Naive thymus-derived CD4-positive, alpha-beta T cell (primary cell): ENCODE data around the gene TUNAR. TPM values are rescaled to one million over a fixed set of nuclear protein-coding genes. Genes with fewer than 3 reads are reported as not detected.

Source experiments
- ATAC-seq: fragments of 150-1000 bp; cut with Tn5 transposase; 2 replicates; pipeline ENCODE4 v1.10.0; 2021; ENCODE audit warnings: mild to moderate bottlenecking, moderate library complexity
- CTCF ChIA-PET: fragments of 350-600 bp; sonication (Branson Sonifier 250); formaldehyde crosslinking; loops from one replicate; lab custom pipeline; 2021; ENCODE audit warnings: antibody characterized with exemption; lab: Charles Lee
- POLR2A ChIA-PET: fragments of 350-600 bp; sonication (Branson Sonifier 250); formaldehyde crosslinking; loops from one replicate; lab custom pipeline; 2021; ENCODE audit warnings: antibody characterized with exemption, inconsistent platforms; lab: Charles Lee
- DNase-seq, 9 donors: peaks; one replicate each; pipeline versions ENCODE4 v3.0.0 to v3.0.0-alpha.2; 2020 to 2022; ENCODE audit warnings: mixed read lengths in 1 of 9
- H3K27ac ChIP-seq: one replicate; pipeline ENCODE4 v1.7.0; 2013; ENCODE audit warnings: mild to moderate bottlenecking, low read depth, low read length, moderate library complexity
- H3K27me3 ChIP-seq, 2 donors: one replicate each; pipeline ENCODE4 v1.7.0; 2013; ENCODE audit warnings: low read length in 2 of 2, mild to moderate bottlenecking in 2 of 2, moderate library complexity in 2 of 2; ENCODE audit not compliant: control insufficient read depth in 2 of 2, insufficient read depth in 2 of 2
- H3K36me3 ChIP-seq, 3 experiments: 1 replicate in 2 of 3; 2 replicates in 1 of 3; pipeline ENCODE4 v1.7.0; 2013; ENCODE audit warnings: low read length in 3 of 3, mild to moderate bottlenecking in 3 of 3, moderate library complexity in 1 of 3; ENCODE audit not compliant: insufficient read depth in 3 of 3, control insufficient read depth in 2 of 3
- H3K4me1 ChIP-seq, 2 donors: one replicate each; pipeline ENCODE4 v1.7.0; 2013; ENCODE audit warnings: low read length in 2 of 2, mild to moderate bottlenecking in 2 of 2, moderate library complexity in 1 of 2; ENCODE audit not compliant: control insufficient read depth in 2 of 2, insufficient read depth in 2 of 2
- H3K4me3 ChIP-seq: 2 replicates; pipeline ENCODE4 v1.7.0; 2013; ENCODE audit warnings: mild to moderate bottlenecking, low read length
- H3K9me3 ChIP-seq, 3 experiments: 1 replicate in 2 of 3; 2 replicates in 1 of 3; pipeline ENCODE4 v1.7.0; 2013; ENCODE audit warnings: low read length in 3 of 3; ENCODE audit not compliant: control insufficient read depth in 2 of 3
- H3K27ac Mint-ChIP-seq, 9 donors: one replicate each; pipeline ENCODE4 v1.8.0; 2020 to 2022; ENCODE audit warnings: mixed read lengths in 9 of 9, mild to moderate bottlenecking in 8 of 9, moderate library complexity in 5 of 9, inconsistent platforms in 2 of 9
- H3K27me3 Mint-ChIP-seq, 5 donors: one replicate each; pipeline ENCODE4 v1.8.0; 2021 to 2022; ENCODE audit warnings: mixed read lengths in 5 of 5, mild to moderate bottlenecking in 1 of 5
- H3K36me3 Mint-ChIP-seq, 5 donors: one replicate each; pipeline ENCODE4 v1.8.0; 2020 to 2022; ENCODE audit warnings: mixed read lengths in 5 of 5, mild to moderate bottlenecking in 3 of 5, inconsistent platforms in 1 of 5
- H3K4me1 Mint-ChIP-seq, 7 donors: one replicate each; pipeline ENCODE4 v1.8.0; 2020 to 2022; ENCODE audit warnings: mixed read lengths in 7 of 7, mild to moderate bottlenecking in 3 of 7, inconsistent platforms in 1 of 7
- H3K4me3 Mint-ChIP-seq, 10 donors: one replicate each; pipeline ENCODE4 v1.8.0; 2020 to 2022; ENCODE audit warnings: mild to moderate bottlenecking in 10 of 10, mixed read lengths in 10 of 10, moderate library complexity in 6 of 10, inconsistent platforms in 2 of 10
- H3K9me3 Mint-ChIP-seq, 11 donors: one replicate each; pipeline ENCODE4 v1.8.0; 2020 to 2022; ENCODE audit warnings: mixed read lengths in 11 of 11, mild to moderate bottlenecking in 4 of 11, inconsistent platforms in 1 of 11, moderate library complexity in 1 of 11
- intact Hi-C, 2 donors: fragments of 100-400 bp; cut with micrococcal nuclease; formaldehyde crosslinking; loops; one replicate each; pipeline ENCODE4 v1.15.1; 2023
- polyA plus RNA-seq, 2 donors: library from polyadenylated mRNA; unstranded; fragments of 300-500 nt; fragmentation: Illumina TruSeq; gene quantifications; one replicate each; pipeline ENCODE4 v1.2.3, GENCODE V29; 2021
- total RNA-seq, 6 experiments: library from RNA in 5 of 6; stranded (reverse) in 5 of 6; gene quantifications; 1 replicate in 5 of 6; 2 replicates in 1 of 6; pipeline ENCODE4 v1.2.3 and lab custom pipeline; 2021 to 2026

TUNAR gene
- total and polyA plus RNA-seq, 7 experiments from 2014 or later, result not detected

DNA sequence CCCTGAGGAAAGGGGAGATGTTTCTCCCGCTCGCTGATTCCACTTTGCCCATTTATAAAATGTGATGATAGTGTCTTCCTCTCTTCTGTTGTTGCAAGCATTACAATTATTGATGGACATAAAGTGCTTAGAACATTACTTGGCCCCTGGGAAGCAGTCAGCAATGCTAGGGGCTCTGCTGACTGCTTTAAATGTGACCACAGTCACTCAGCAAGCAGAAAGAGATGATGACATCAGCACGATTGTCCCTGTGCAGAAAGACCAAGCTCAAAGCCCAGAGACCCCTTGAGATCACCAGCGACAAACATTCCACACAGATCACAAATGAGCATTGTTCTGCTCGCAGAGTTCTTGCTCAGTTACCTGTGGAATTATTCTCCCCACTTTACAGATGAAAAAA is 26.5 kb downstream of the TUNAR start:
- H3K27me3 Mint-ChIP-seq, result peaks cover 13 to 45% (median 34%) of the 10 kb centered on the region in 5 donors
- H3K9me3 ChIP-seq, result no peaks in the 10 kb centered on the region
- H3K36me3 ChIP-seq, result no peaks in the 10 kb centered on the region
- no peaks in the 10 kb centered on the region for H3K27me3 ChIP-seq
- ChIA-PET CTCF (no interaction called here), POLR2A (no interaction called here)
- H3K4me3 ChIP-seq, result no peak overlapping the region
- peaks cover 0 to 7% (median 0%) of the 10 kb centered on the region in 11 donors for H3K9me3 Mint-ChIP-seq
- no peak overlapping the region for H3K4me3 Mint-ChIP-seq
- no peaks in the 10 kb centered on the region for H3K4me1 ChIP-seq
- no peak for DNase-seq
- no peaks in the 10 kb centered on the region for H3K4me1 Mint-ChIP-seq
- H3K36me3 Mint-ChIP-seq, result no peaks in the 10 kb centered on the region
- no peak for ATAC-seq
- no peak overlapping the region for H3K27ac Mint-ChIP-seq
- H3K27ac ChIP-seq, result no peak overlapping the region
- intact Hi-C loops, result no loop called here

DNA sequence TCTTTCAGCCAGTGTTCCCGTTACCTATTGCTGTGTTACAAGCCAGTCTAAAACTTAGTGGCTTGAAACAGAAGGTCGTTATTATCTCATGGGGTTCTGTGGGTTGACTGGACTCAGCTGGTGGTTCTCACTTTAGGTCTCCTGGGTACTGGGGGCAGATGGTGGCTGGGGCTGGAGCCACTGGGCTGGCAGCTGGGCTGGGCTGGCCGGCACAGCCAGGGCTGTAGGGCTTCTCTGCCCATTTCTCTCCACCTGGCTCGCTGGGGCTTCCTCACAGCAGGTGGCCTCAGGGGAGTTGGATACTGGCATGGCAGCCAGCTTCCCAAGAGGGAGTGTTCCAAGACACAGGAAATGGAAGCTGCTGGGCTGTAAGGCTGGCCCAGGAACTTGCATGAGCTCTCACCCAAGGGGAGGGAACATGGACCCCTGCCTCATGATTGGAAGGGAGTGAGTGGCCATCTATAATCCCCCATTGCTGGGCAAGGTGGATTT is 27.0 kb downstream of the TUNAR start:
- CTCF ChIA-PET, result no interaction called here
- H3K4me3 ChIP-seq, result no peak overlapping the region
- H3K27ac Mint-ChIP-seq, result no peak overlapping the region
- H3K27me3 ChIP-seq, result no peaks in the 10 kb centered on the region
- peaks cover 13 to 40% (median 32%) of the 10 kb centered on the region in 5 donors for H3K27me3 Mint-ChIP-seq
- H3K36me3 Mint-ChIP-seq, result no peaks in the 10 kb centered on the region
- H3K27ac ChIP-seq, result no peak overlapping the region
- DNase-seq, result no peak
- no peaks in the 10 kb centered on the region for H3K36me3 ChIP-seq
- H3K9me3 ChIP-seq, result no peaks in the 10 kb centered on the region
- POLR2A ChIA-PET, result no interaction called here
- H3K4me1 Mint-ChIP-seq, result no peaks in the 10 kb centered on the region
- intact Hi-C loops, result no loop called here
- peaks cover 0 to 7% (median 0%) of the 10 kb centered on the region in 11 donors for H3K9me3 Mint-ChIP-seq
- H3K4me3 Mint-ChIP-seq, result no peak overlapping the region
- ATAC-seq, result no peak
- H3K4me1 ChIP-seq, result no peaks in the 10 kb centered on the region

DNA sequence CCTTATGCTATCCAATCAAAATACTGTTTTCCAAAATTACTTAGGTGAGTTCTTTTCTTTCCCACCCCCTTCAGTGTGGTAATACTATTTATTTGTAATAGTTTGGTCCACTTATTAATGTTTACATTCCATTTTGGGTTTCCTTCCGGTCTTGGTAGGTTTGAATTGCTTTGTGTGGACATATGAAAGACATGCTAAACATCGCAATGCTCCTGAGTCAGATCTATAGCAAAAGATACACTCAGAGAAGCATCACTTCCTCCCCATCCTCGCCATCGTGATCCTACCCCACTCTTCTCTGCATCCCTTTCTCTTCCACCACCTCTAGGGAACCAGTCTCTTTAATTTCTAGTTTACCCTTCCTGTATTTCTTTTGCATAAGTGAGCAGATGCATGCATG is 30.0 kb downstream of the TUNAR start:
- no peak overlapping the region for H3K4me3 ChIP-seq
- H3K4me1 ChIP-seq, result no peaks in the 10 kb centered on the region
- ChIA-PET POLR2A (no interaction called here), CTCF (no interaction called here)
- H3K27me3 ChIP-seq, result no peaks in the 10 kb centered on the region
- Mint-ChIP-seq H3K27me3 (peaks cover 4 to 33% (median 27%) of the 10 kb centered on the region in 5 donors), H3K36me3 (no peaks in the 10 kb centered on the region), H3K27ac (no peak overlapping the region), H3K4me1 (no peaks in the 10 kb centered on the region), H3K4me3 (no peak overlapping the region), H3K9me3 (peaks cover 0 to 6% (median 0%) of the 10 kb centered on the region in 11 donors)
- no peaks in the 10 kb centered on the region for H3K9me3 ChIP-seq
- intact Hi-C loops, result no loop called here
- H3K27ac ChIP-seq, result no peak overlapping the region
- no peaks in the 10 kb centered on the region for H3K36me3 ChIP-seq
- DNase-seq (no peak), ATAC-seq (no peak)

DNA sequence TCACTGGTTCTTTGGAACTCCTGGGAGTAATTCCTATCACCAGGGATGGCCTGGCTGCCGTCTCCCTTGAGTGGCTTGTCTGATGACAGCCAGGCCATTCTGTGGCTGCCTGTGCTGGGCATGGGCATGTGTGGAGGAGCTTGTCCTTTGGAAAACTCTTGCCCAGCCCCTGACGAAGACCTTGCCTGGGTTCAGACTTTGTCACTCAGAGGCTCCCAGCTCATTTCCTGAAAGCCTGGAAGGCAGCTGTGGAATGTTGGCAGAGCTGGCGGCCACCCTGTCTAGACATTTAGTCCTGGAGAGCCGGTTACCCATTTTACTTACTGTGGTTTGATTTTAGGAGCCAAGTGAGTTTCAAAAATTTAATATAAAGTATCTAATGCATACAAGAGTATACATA is 34.0 kb downstream of the TUNAR start:
- ChIA-PET POLR2A (no interaction called here), CTCF (no interaction called here)
- Mint-ChIP-seq H3K4me1 (no peaks in the 10 kb centered on the region), H3K4me3 (no peak overlapping the region), H3K9me3 (peaks cover 0 to 3% (median 0%) of the 10 kb centered on the region in 11 donors), H3K27me3 (peaks cover 0 to 33% (median 17%) of the 10 kb centered on the region in 5 donors), H3K27ac (no peak overlapping the region), H3K36me3 (no peaks in the 10 kb centered on the region)
- H3K4me1 ChIP-seq, result no peaks in the 10 kb centered on the region
- intact Hi-C loops, result no loop called here
- H3K9me3 ChIP-seq, result no peaks in the 10 kb centered on the region
- no peaks in the 10 kb centered on the region for H3K27me3 ChIP-seq
- no peak for ATAC-seq
- no peak overlapping the region for H3K27ac ChIP-seq
- no peak overlapping the region for H3K4me3 ChIP-seq
- no peaks in the 10 kb centered on the region for H3K36me3 ChIP-seq
- no peak for DNase-seq

DNA sequence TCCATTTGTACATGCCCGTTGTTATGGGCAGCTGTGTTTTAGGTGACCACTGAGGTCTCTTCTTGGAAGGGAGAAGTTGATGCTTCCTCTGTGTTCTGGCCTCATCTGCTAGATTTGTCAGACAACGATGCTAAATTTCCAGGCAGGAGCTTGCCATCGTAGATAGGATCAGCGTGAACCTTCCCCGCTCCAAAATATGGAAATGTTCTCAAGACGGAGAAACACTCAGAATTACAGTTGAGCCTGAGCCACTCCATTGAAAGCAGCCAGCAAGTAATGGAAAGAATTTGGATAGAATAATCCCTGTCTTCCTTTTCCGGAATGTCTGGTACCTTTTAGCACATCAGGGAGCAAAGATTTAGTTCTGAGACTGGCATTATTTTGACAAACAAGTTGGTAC is 34.8 kb downstream of the TUNAR start:
- Mint-ChIP-seq H3K36me3 (no peaks in the 10 kb centered on the region), H3K9me3 (peaks cover 0 to 3% (median 0%) of the 10 kb centered on the region in 11 donors), H3K27me3 (peaks cover 0 to 36% (median 20%) of the 10 kb centered on the region in 5 donors), H3K4me1 (no peaks in the 10 kb centered on the region), H3K27ac (no peak overlapping the region), H3K4me3 (no peak overlapping the region)
- Histone ChIP-seq H3K27me3 (no peaks in the 10 kb centered on the region), H3K27ac (no peak overlapping the region), H3K4me3 (no peak overlapping the region), H3K36me3 (no peaks in the 10 kb centered on the region), H3K4me1 (no peaks in the 10 kb centered on the region), H3K9me3 (no peaks in the 10 kb centered on the region)
- ATAC-seq, result no peak
- no peak for DNase-seq
- CTCF ChIA-PET, result no interaction called here
- POLR2A ChIA-PET, result no interaction called here
- intact Hi-C loops, result no loop called here

DNA sequence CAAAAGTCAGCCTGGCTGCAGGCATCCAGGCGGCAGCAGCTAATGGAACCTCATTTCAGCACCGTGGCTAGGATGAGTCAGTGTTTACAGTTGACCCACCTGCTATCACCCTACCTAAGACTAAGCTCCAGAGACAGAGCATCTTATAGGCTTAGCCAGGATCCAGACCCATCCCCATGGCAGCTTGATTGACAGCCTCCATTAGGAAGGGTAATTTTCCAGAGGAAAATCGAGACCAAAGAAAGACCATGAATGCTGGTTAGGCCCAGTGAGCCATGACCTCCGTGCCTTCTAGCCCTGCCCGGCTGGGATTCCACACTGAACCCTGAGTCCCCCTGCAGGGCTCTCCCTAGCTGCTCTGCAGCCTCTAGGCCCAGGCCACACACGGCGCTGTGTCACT is 38.7 kb downstream of the TUNAR start:
- Mint-ChIP-seq H3K36me3 (no peaks in the 10 kb centered on the region), H3K27me3 (peaks cover 4 to 51% (median 29%) of the 10 kb centered on the region in 5 donors), H3K27ac (no peak overlapping the region), H3K4me1 (no peaks in the 10 kb centered on the region), H3K9me3 (peaks cover 0 to 3% (median 0%) of the 10 kb centered on the region in 11 donors), H3K4me3 (no peak overlapping the region)
- no peak overlapping the region for H3K27ac ChIP-seq
- no peaks in the 10 kb centered on the region for H3K9me3 ChIP-seq
- no peaks in the 10 kb centered on the region for H3K4me1 ChIP-seq
- CTCF ChIA-PET, result no interaction called here
- POLR2A ChIA-PET, result no interaction called here
- intact Hi-C loops, result no loop called here
- H3K4me3 ChIP-seq, result no peak overlapping the region
- no peaks in the 10 kb centered on the region for H3K36me3 ChIP-seq
- no peak for ATAC-seq
- no peaks in the 10 kb centered on the region for H3K27me3 ChIP-seq
- DNase-seq, result no peak

DNA sequence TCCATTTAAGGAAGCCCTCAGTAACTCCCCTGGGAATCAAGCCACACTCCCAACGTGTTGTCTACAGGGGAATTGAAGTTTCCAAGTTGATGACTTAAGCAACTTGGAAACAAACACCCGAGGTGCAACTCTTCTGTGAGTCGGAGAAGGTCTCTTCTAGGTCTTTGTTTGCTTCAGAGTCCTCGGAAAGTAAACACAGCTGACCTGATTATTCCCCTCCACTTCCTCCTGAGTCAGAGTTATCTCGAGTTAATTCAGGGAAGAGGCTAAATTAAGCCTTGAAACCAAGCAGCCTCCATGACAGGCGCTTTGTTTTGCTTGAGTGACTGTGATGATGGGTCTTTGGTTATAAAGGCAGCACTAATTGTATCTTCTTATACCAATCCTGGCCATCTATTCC is 41.8 kb downstream of the TUNAR start:
- ATAC-seq (no peak), DNase-seq (no peak)
- intact Hi-C loops, result no loop called here
- Mint-ChIP-seq H3K27me3 (peaks cover 4 to 45% (median 26%) of the 10 kb centered on the region in 5 donors), H3K4me1 (peaks cover 0 to 2% (median 0%) of the 10 kb centered on the region in 7 donors), H3K27ac (no peak overlapping the region), H3K9me3 (peaks cover 0 to 1% (median 0%) of the 10 kb centered on the region in 11 donors), H3K4me3 (no peak overlapping the region), H3K36me3 (no peaks in the 10 kb centered on the region)
- no peaks in the 10 kb centered on the region for H3K9me3 ChIP-seq
- ChIA-PET CTCF (no interaction called here), POLR2A (no interaction called here)
- H3K4me1 ChIP-seq, result no peaks in the 10 kb centered on the region
- H3K27ac ChIP-seq, result no peak overlapping the region
- H3K36me3 ChIP-seq, result no peaks in the 10 kb centered on the region
- no peak overlapping the region for H3K4me3 ChIP-seq
- no peaks in the 10 kb centered on the region for H3K27me3 ChIP-seq
